SU-DHL-6 (cell line): ENCODE measurements around the gene BOD1L1.

Experiments
- EZH2phosphoT487 ChIP-seq: fragments of 200-600 bp; sonication (generic), shearing (Covaris generic); conservative IDR thresholded peaks from 2 replicates; pipeline ENCODE4 v1.6.1; 2018; ENCODE audit warnings: mild to moderate bottlenecking, antibody characterized with exemption, low read length, moderate library complexity, mixed read lengths
- TF ChIP-seq, protein P1 (sequence below): fragments of 200-600 bp; sonication (generic); IDR thresholded peaks from one replicate; pipeline ENCODE4 v1.5.1; 2017; ENCODE audit warnings: antibody characterized with exemption, mild to moderate bottlenecking, low read length, moderate library complexity; ENCODE audit not compliant: insufficient read depth, poor library complexity, severe bottlenecking

DNA sequence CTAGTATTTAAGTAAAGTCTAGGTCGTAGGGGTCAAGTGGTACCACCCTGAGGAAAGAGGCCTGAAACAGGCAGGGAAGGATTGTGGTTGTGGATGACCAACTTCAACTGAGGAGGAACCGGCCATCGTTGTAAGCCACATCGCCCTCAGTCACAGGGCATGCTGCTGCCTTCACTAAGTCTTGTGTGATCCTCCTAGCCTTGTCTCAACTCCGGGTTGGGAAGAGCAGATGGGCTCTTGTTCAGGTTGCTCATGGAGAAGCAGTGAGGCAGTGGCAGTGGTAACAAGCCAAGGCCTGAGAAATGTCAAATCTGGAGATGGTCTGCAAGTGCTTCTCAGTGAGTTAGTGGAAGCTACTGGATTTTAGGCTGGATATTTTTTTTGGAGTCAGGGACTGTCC, 60.4 kb downstream of the BOD1L1 start:
- TF ChIP-seq, protein P1, sequence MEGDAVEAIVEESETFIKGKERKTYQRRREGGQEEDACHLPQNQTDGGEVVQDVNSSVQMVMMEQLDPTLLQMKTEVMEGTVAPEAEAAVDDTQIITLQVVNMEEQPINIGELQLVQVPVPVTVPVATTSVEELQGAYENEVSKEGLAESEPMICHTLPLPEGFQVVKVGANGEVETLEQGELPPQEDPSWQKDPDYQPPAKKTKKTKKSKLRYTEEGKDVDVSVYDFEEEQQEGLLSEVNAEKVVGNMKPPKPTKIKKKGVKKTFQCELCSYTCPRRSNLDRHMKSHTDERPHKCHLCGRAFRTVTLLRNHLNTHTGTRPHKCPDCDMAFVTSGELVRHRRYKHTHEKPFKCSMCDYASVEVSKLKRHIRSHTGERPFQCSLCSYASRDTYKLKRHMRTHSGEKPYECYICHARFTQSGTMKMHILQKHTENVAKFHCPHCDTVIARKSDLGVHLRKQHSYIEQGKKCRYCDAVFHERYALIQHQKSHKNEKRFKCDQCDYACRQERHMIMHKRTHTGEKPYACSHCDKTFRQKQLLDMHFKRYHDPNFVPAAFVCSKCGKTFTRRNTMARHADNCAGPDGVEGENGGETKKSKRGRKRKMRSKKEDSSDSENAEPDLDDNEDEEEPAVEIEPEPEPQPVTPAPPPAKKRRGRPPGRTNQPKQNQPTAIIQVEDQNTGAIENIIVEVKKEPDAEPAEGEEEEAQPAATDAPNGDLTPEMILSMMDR = no peak
- TF ChIP-seq EZH2phosphoT487 = no peak
